PFSK-1 (cell line): Measurements from ENCODE around the gene TLR9.

Experiments used
- POLR2AphosphoS5 ChIP-seq: IDR thresholded peaks from 2 replicates; pipeline ENCODE4 v1.6.1; 2012; ENCODE audit warnings: low read depth, mild to moderate bottlenecking, control low read depth, low read length, moderate library complexity
- REST ChIP-seq, 2 experiments: IDR thresholded peaks; 2 replicates each; pipeline versions ENCODE4 v1.6.1 to v1.8.0; 2011 to 2012; ENCODE audit warnings: low read depth in 2 of 2, low read length in 2 of 2, control low read depth in 1 of 2, inconsistent platforms in 1 of 2, mild to moderate bottlenecking in 1 of 2, moderate library complexity in 1 of 2; ENCODE audit not compliant: insufficient read depth in 1 of 2
- SIN3A ChIP-seq: IDR thresholded peaks from 2 replicates; pipeline ENCODE4 v1.6.1; 2012; ENCODE audit warnings: mild to moderate bottlenecking, low read length, moderate library complexity, borderline replicate concordance; ENCODE audit not compliant: insufficient read depth

GRCh38 chr3:52256159-52256558 lies 30.7 kb upstream of the TLR9 start:
- TF ChIP-seq REST (IDR thresholded peaks at IDR 0.05; ENCODE audit: insufficient read depth in 1 of 2, low read depth in 2 of 2, low read length in 2 of 2) (no peak), POLR2AphosphoS5 (no peak), SIN3A (no peak)
